KG1 (cell line): ENCODE data around the gene SAMD8.
"Not testable (repeated sequence)": the region's sequence is repeated elsewhere in the genome, so short reads cannot be mapped to it uniquely, and the experiment has no call there.

Source experiments
- DNase-seq: peaks from one replicate; lab custom pipeline; 2025; lab: John Stamatoyannopoulos, UW

Gene SAMD8

DNA sequence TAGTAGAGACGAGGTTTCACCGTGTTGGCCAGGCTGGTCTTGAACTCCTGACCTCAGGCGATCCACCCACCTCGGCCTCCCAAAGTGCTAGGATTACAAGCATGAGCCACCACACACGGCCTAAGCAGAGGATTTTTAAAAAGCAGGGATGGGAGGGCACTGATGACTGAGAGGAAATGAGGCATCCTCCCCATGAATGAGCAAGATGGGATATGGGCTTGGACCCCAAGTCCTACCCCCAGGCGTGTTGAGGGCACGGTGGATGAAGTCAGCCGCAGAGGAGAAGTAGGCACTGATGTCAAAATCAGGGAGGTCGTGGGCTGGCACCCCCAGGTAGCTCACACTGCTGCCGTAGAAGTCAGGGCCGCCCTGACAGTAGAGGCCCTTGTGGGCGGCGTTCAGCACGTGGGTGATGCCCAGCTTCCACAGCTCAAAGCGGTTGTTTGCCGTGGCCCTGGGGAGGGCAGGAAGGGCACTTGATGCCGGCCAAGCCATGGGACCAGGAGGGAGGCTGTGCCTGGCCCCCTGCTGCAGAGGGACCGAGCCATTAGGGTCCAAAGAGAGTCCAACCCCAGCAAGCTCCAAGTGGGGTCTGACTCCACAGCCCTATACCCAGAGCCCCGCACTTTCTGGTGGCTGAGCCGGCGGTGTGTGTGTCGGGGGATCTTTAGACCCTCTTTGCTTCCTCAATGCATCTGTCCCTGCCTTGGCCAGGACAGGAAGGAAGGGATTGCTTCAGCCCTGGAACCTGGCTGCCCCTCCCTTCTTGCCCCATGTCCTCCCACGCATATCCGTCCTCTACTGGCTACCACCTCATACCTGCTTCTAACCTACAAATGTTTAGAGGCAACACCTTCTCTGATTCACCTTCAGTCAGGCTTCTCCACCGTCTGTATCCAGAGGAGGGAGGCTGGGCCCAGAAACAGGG, 3.4 kb upstream of the SAMD8 start:
- DNase-seq, result no peak

DNA sequence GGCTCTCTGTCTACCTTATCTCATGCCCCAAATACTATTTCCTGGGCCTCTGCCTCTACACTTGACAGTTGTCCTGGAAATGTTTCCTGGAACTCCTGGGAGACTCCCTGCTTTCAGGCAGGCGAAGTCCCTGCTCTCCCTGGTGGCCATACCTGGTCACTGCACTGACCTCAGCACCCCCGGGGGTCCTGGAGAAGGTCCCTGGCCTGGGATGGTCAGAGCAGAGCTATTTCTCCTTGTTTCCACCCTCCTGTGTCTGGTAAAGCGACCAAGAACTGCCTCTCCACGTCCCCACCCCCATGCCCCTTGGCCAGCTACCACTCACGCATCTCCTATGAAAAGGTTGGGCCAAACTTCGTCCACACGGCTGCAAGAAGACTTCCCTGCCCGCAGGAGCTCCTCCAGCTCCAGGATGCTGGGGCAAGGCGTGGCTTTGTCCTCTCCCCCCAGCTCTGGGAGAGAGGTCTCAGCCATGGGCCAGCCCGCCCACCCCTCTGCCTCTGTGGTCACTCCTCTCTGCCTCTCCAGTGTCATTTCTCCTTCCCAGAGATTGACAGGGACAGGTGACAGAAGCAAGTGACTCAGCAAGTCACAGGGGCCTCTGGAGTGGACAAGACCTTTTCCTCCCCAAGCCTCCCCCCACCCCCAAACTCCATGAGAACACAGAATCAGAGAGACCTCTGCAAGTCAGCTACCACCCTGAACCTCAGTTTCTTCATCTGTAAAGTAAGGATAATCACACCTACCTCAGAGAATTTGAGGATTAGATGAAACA, 2.6 kb upstream of the SAMD8 start:
- no peak for DNase-seq

- DNase-seq, result no peak
Observed at GRCh38 chr10:75109459-75109778, 2.0 kb upstream of the SAMD8 start.

GRCh38 chr10:75110006-75110632, 1.3 kb upstream of the SAMD8 start:
- DNase-seq, result no peak

DNA sequence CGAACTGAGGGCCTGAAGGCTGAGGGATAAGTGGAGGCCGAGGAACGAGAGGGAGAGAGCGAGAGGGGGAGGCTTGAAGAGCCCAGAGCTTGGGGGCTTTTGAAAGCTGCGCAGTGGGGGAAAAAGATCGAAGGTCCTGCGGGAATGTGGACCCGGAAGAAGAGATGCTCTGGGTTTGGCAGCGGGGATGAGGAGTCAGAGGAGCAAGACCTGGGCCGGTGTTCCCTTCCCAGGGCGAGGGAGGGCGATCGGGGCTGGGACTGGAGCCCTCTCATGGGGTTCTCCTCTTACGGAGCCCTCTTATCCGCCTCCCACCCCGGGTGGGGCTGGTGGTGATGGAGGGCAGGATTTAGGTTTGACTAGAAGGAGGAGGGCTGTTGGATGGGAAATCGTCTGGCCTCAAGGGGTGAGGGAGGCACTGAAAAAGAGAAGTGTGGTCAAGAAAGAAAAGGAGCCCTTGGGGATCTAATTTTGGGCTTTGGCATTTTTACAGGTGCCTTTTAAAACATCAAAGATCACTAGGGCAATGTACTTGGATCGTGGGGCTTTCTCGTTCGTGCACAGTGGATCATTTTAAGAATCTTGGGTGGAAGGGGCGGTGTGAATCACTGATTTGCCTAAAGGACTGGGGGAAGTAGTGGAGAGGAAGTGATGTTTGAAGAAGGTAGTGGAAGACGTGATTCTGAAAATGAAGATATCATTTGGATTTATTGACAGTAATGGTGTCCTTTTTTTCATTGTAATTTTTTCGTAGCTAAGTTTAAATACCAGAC, 637 bp downstream of the SAMD8 start:
- peak; percentile 32 for DNase-seq

DNA sequence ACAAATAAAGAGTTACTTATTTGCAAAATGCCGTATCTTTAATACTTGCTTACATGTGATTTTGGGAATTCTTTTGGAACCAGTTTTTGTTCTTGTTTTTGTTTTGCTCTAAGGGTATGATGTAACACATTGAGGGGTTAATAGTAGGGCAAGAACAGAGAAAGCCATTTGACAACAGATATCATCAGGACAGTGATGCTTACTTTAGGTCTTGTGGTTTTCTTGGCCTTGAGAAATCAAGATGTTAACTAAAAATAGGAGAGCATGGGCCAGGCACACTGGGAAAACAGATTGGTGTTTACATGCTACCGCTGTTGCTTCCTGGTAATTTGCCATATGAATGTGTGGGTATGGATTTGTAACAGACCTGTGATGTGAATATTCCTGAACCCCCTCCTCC, 3.7 kb downstream of the SAMD8 start:
- no peak for DNase-seq

DNA sequence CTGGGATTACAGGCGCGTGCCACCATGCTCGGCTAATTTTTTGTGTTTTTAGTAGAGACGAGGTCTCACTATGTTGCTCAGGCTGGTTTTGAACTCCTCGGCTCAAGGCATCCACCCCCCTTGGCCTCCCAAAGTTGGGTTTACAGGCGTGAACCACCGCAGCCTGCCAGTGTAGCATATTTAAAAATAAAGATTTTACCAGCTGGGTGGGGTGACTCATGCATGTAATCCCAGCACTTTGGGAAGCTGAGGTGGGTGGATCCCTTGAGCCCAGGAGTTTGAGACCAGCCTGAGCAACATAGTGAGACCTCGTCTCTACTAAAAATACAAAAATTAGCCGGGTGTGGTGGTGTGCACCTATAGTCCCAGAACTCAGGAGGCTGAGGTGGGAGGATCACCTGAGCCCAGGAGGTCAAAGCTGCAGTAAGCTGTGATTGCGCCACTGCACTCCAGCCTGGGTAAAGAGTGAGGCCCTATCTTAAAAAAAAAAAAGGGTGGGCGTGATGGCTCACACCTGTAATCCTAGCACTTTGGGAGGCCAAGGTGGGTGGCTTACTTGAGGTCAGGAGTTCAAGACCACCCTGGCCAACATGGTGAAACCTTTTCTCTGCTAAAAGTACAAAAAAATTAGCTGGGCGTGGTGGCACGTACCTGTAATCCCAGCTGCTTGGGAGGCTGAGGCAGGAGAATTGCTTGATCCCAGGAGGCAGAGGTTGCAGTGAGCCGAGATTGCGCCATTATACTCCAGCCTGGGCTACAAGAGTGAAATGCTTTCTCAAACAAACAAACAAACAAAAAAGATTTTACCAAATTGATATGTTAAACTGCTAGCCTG, 5.7 kb downstream of the SAMD8 start:
- DNase-seq, result not testable (repeated sequence)

DNA sequence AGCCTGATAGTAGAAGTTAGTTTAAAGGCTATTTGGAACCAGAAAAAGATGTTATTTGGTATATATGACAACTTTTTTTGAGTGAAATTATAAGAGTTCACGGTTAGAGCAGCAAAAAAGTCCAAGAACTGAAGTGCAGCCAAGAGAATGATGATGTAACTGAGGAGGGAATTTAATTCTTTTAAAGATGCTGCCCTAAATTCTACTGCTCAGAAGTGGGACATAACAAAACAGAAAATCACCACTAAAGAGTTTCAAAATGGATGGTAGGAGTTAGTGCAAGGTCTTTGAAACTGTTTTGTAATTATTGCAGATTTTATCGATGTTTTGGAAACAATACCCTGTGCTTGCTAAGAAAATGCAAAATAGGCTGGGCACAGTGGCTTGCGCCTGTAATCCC, 6.5 kb downstream of the SAMD8 start:
- no peak for DNase-seq

- not testable (repeated sequence) for DNase-seq
Observed at GRCh38 chr10:75119444-75120066, 8.1 kb downstream of the SAMD8 start.

GRCh38 chr10:75121322-75121721, 9.9 kb downstream of the SAMD8 start:
- no peak for DNase-seq

- DNase-seq, result no peak
Observed at GRCh38 chr10:75122505-75122904, 11.0 kb downstream of the SAMD8 start.

DNA sequence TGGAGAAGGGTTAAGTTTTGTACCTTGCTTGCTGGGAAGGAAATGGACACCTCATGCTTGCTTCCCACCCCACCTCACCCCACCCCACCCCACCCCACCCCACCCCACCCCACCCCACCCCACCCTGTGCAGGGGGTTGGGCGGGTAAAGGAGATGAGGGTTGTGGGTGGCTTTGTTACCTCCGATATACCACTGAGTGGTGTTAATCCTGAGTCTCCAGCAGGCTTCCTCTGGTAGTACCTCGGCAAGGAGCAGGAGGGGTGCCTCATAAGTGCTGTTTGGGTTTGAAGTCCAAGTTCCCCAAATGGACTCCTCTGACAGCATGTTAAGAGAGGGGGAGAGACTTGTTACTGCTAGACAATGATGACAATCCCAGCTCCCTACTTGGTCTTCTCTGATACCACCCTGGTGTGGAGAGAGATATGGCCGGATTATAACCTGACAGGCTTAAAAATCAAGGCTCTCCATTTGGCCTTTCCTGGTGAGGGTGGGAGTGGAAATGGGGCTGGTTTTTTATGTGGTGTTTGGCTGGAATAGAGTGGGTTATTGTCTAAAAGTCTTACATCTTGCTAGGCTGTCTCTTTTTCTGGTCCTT, 11.7 kb downstream of the SAMD8 start:
- DNase-seq, result no peak

- no peak for DNase-seq
Observed at GRCh38 chr10:75126277-75126676, 14.8 kb downstream of the SAMD8 start.

DNA sequence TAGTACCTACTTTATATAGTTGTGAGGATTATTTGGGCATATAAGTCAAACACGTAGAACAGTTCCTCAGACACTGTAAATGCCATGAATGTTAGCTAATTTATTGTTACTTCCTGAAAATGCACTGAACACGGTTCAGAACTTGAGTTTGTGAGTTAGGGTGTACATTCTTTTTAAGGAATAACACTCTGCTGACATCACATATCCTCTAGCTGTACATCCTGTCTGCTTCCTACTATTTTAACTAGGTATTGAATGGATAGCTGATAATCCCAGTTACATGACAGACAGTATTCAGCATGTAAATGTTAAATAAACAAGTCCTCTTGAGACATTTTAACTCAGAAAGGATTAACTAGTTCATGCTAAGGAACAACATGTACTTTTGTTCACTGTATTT, 16.0 kb downstream of the SAMD8 start:
- peak; percentile 33 for DNase-seq

DNA sequence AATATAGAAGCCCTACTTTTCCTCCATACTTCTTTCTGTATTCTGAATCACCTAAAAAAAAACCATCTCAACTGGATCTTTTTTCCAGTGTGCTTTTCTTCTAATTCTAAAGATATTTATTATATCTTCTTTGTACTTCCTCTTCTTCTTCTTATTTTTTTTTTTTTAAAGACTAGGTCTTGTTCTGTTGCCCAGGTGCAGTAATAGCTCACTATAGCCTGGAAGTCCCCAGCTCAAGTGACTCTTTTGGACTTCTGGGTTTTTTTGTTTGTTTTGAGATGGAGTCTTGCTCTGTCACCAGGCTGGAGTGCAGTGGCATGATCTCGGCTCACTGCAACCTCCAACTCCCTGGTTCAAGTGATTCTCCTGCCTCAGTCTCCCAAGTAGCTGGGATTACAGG, 17.5 kb downstream of the SAMD8 start:
- not testable (repeated sequence) for DNase-seq

- DNase-seq, result no peak
Observed at GRCh38 chr10:75129537-75129936, 18.1 kb downstream of the SAMD8 start.

- not testable (repeated sequence) for DNase-seq
Observed at GRCh38 chr10:75133701-75134100, 22.2 kb downstream of the SAMD8 start.

DNA sequence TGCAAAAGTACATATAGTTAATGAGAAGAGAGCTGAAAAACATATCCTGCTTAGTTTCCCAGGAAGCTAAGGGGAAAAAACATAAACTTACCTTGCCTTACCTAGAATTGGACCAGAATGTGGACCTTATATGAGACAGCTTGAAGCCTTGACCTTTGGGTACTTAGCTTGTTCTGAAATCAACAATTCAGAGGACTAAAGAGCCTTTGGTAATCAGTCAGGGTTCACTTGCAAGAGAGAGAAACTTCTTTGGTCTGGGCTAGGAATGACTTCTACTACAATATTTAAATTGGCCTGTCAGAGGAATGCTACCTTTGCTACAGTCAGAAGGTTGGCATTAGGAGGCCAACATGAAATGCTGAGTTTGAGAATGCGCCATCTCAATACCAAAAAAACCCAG, 24.9 kb downstream of the SAMD8 start:
- no peak for DNase-seq

GRCh38 chr10:75137533-75138438, 26.3 kb downstream of the SAMD8 start:
- no peak for DNase-seq
